GM23338 (cell line): ENCODE results near the gene ZMYM4.

Experiments used
- CREB1 ChIP-seq: fragments of 250-450 bp; sonication (Bioruptor Pico); IDR thresholded peaks from 2 replicates; pipeline ENCODE4 v1.5.0; 2020; ENCODE audit warnings: low read depth, mild to moderate bottlenecking, moderate library complexity
- EZH2 ChIP-seq: fragments of 200-600 bp; sonication (generic); IDR thresholded peaks from one replicate; pipeline ENCODE4 v1.8.0; 2017; ENCODE audit warnings: antibody characterized with exemption, mild to moderate bottlenecking, low read depth; ENCODE audit not compliant: unreplicated experiment
- EZH2phosphoT487 ChIP-seq: fragments of 200-600 bp; sonication (generic); IDR thresholded peaks from one replicate; pipeline ENCODE4 v1.8.1; 2018; ENCODE audit warnings: antibody characterized with exemption; ENCODE audit not compliant: unreplicated experiment
- JUNB ChIP-seq: IDR thresholded peaks from one replicate; pipeline ENCODE4 v1.6.1; 2016; ENCODE audit warnings: antibody characterized with exemption; ENCODE audit not compliant: unreplicated experiment
- TF ChIP-seq, protein P1 (sequence below), 2 experiments: fragments of 200-600 bp in 1 of 2; sonication (generic) in 1 of 2; conservative IDR thresholded peaks; 2 replicates each; pipeline versions ENCODE4 v1.5.1 to v1.6.1; 2016 to 2017; ENCODE audit warnings: antibody characterized with exemption in 2 of 2, low read depth in 2 of 2, mild to moderate bottlenecking in 2 of 2, moderate library complexity in 1 of 2
- TF ChIP-seq, protein P2 (sequence below): IDR thresholded peaks from one replicate; pipeline ENCODE4 v1.6.1; 2018; ENCODE audit warnings: antibody characterized with exemption; ENCODE audit not compliant: unreplicated experiment
- TF ChIP-seq, protein P3 (sequence below): fragments of 250-450 bp; sonication (Bioruptor Pico); IDR thresholded peaks from 2 replicates; pipeline ENCODE4 v1.5.0; 2020; ENCODE audit warnings: mild to moderate bottlenecking, moderate library complexity

DNA sequence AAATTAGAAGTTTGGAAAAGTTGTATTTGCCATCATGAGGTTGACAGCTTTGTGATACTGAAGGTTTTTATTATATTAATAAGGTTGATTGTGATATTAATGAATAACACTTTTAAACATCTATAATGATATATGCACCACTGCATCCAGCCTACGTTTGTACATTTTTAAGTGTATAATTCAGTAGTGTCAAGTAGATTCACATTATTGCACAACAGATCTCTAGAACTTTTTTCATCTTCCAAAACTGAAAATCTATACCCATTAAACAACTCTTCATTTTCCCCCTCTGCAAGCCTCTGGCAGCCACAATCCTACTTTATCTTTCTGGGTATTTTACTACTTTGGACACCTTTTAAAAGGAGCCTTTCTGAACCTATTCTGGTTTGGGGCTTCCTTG is 37.2 kb upstream of the ZMYM4 start:
- TF ChIP-seq, protein P1, sequence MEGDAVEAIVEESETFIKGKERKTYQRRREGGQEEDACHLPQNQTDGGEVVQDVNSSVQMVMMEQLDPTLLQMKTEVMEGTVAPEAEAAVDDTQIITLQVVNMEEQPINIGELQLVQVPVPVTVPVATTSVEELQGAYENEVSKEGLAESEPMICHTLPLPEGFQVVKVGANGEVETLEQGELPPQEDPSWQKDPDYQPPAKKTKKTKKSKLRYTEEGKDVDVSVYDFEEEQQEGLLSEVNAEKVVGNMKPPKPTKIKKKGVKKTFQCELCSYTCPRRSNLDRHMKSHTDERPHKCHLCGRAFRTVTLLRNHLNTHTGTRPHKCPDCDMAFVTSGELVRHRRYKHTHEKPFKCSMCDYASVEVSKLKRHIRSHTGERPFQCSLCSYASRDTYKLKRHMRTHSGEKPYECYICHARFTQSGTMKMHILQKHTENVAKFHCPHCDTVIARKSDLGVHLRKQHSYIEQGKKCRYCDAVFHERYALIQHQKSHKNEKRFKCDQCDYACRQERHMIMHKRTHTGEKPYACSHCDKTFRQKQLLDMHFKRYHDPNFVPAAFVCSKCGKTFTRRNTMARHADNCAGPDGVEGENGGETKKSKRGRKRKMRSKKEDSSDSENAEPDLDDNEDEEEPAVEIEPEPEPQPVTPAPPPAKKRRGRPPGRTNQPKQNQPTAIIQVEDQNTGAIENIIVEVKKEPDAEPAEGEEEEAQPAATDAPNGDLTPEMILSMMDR (conservative IDR thresholded peaks at IDR 0.05; ENCODE audit: low read depth in 2 of 2) = no peak
- TF ChIP-seq EZH2phosphoT487 (no peak), CREB1 (CRISPR knock-in tag) (no peak), JUNB (no peak), EZH2 (no peak)
- TF ChIP-seq, protein P2, sequence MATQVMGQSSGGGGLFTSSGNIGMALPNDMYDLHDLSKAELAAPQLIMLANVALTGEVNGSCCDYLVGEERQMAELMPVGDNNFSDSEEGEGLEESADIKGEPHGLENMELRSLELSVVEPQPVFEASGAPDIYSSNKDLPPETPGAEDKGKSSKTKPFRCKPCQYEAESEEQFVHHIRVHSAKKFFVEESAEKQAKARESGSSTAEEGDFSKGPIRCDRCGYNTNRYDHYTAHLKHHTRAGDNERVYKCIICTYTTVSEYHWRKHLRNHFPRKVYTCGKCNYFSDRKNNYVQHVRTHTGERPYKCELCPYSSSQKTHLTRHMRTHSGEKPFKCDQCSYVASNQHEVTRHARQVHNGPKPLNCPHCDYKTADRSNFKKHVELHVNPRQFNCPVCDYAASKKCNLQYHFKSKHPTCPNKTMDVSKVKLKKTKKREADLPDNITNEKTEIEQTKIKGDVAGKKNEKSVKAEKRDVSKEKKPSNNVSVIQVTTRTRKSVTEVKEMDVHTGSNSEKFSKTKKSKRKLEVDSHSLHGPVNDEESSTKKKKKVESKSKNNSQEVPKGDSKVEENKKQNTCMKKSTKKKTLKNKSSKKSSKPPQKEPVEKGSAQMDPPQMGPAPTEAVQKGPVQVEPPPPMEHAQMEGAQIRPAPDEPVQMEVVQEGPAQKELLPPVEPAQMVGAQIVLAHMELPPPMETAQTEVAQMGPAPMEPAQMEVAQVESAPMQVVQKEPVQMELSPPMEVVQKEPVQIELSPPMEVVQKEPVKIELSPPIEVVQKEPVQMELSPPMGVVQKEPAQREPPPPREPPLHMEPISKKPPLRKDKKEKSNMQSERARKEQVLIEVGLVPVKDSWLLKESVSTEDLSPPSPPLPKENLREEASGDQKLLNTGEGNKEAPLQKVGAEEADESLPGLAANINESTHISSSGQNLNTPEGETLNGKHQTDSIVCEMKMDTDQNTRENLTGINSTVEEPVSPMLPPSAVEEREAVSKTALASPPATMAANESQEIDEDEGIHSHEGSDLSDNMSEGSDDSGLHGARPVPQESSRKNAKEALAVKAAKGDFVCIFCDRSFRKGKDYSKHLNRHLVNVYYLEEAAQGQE = no peak
- TF ChIP-seq, protein P3, sequence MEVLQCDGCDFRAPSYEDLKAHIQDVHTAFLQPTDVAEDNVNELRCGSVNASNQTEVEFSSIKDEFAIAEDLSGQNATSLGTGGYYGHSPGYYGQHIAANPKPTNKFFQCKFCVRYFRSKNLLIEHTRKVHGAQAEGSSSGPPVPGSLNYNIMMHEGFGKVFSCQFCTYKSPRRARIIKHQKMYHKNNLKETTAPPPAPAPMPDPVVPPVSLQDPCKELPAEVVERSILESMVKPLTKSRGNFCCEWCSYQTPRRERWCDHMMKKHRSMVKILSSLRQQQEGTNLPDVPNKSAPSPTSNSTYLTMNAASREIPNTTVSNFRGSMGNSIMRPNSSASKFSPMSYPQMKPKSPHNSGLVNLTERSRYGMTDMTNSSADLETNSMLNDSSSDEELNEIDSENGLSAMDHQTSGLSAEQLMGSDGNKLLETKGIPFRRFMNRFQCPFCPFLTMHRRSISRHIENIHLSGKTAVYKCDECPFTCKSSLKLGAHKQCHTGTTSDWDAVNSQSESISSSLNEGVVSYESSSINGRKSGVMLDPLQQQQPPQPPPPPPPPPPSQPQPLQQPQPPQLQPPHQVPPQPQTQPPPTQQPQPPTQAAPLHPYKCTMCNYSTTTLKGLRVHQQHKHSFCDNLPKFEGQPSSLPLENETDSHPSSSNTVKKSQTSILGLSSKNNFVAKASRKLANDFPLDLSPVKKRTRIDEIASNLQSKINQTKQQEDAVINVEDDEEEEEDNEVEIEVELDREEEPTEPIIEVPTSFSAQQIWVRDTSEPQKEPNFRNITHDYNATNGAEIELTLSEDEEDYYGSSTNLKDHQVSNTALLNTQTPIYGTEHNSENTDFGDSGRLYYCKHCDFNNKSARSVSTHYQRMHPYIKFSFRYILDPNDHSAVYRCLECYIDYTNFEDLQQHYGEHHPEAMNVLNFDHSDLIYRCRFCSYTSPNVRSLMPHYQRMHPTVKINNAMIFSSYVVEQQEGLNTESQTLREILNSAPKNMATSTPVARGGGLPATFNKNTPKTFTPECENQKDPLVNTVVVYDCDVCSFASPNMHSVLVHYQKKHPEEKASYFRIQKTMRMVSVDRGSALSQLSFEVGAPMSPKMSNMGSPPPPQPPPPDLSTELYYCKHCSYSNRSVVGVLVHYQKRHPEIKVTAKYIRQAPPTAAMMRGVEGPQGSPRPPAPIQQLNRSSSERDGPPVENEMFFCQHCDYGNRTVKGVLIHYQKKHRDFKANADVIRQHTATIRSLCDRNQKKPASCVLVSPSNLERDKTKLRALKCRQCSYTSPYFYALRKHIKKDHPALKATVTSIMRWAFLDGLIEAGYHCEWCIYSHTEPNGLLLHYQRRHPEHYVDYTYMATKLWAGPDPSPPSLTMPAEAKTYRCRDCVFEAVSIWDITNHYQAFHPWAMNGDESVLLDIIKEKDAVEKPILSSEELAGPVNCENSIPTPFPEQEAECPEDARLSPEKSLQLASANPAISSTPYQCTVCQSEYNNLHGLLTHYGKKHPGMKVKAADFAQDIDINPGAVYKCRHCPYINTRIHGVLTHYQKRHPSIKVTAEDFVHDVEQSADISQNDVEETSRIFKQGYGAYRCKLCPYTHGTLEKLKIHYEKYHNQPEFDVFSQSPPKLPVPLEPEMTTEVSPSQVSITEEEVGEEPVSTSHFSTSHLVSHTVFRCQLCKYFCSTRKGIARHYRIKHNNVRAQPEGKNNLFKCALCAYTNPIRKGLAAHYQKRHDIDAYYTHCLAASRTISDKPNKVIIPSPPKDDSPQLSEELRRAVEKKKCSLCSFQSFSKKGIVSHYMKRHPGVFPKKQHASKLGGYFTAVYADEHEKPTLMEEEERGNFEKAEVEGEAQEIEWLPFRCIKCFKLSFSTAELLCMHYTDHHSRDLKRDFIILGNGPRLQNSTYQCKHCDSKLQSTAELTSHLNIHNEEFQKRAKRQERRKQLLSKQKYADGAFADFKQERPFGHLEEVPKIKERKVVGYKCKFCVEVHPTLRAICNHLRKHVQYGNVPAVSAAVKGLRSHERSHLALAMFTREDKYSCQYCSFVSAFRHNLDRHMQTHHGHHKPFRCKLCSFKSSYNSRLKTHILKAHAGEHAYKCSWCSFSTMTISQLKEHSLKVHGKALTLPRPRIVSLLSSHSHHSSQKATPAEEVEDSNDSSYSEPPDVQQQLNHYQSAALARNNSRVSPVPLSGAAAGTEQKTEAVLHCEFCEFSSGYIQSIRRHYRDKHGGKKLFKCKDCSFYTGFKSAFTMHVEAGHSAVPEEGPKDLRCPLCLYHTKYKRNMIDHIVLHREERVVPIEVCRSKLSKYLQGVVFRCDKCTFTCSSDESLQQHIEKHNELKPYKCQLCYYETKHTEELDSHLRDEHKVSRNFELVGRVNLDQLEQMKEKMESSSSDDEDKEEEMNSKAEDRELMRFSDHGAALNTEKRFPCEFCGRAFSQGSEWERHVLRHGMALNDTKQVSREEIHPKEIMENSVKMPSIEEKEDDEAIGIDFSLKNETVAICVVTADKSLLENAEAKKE (CRISPR knock-in tag) = no peak
